HL-60 (cell line): Measurements from ENCODE around the gene ATP11A.

Experiments used
- DNase-seq, 2 experiments: peaks; one replicate each; pipeline ENCODE4 v3.0.0-alpha.2; 2010 to 2020; ENCODE audit warnings: low read depth in 1 of 2, low spot score in 1 of 2
- H3K27ac ChIP-seq: fragments of 250-450 bp; sonication (Bioruptor Pico); replicated peaks from 2 replicates; pipeline ENCODE4 v1.5.1; 2020; ENCODE audit warnings: mild to moderate bottlenecking, moderate library complexity
- H3K27me3 ChIP-seq: fragments of 250-450 bp; sonication (Bioruptor Pico); 2 replicates; pipeline ENCODE4 v1.5.1; 2021; ENCODE audit warnings: mild to moderate bottlenecking, moderate library complexity; ENCODE audit not compliant: insufficient read depth, poor library complexity, severe bottlenecking
- H3K4me3 ChIP-seq: replicated peaks from 2 replicates; pipeline ENCODE4 v1.5.1; 2011; ENCODE audit warnings: mild to moderate bottlenecking, control low read depth, low read length; ENCODE audit not compliant: insufficient read depth
- CTCF ChIP-seq: IDR thresholded peaks from one replicate; pipeline ENCODE4 v1.5.1; 2011; ENCODE audit warnings: low read length, control low read depth, inconsistent platforms; ENCODE audit not compliant: insufficient read depth
- GABPA ChIP-seq: IDR thresholded peaks from 2 replicates; pipeline ENCODE4 v1.6.1; 2012; ENCODE audit warnings: low read depth
- POLR2AphosphoS5 ChIP-seq: IDR thresholded peaks from 2 replicates; pipeline ENCODE4 v1.6.1; 2012; ENCODE audit warnings: low read depth
- REST ChIP-seq: IDR thresholded peaks from 2 replicates; pipeline ENCODE4 v1.6.1; 2012; ENCODE audit warnings: low read depth; ENCODE audit not compliant: insufficient replicate concordance
- SPI1 ChIP-seq: IDR thresholded peaks from 2 replicates; pipeline ENCODE4 v1.6.1; 2012; ENCODE audit warnings: low read depth, mild to moderate bottlenecking, borderline replicate concordance

Gene ATP11A

GRCh38 chr13:112808377-112809140 lies 118.7 kb downstream of the ATP11A start:
- H3K4me3 ChIP-seq, result no peak overlapping the region
- H3K27ac ChIP-seq, result no peak overlapping the region
- TF ChIP-seq SPI1 (no peak), CTCF (no peak), POLR2AphosphoS5 (no peak), REST (no peak), GABPA (no peak)
- H3K27me3 ChIP-seq, result no peaks in the 10 kb centered on the region
- no peak for DNase-seq

GRCh38 chr13:112809332-112810315 lies 119.8 kb downstream of the ATP11A start:
- TF ChIP-seq CTCF (no peak), SPI1 (no peak), GABPA (no peak), POLR2AphosphoS5 (no peak), REST (no peak)
- DNase-seq, result no peak
- H3K27me3 ChIP-seq, result no peaks in the 10 kb centered on the region
- no peak overlapping the region for H3K27ac ChIP-seq
- H3K4me3 ChIP-seq, result no peak overlapping the region

- TF ChIP-seq SPI1, result no peak
- TF ChIP-seq REST, result no peak
- no peak for TF ChIP-seq CTCF
- no peak for TF ChIP-seq POLR2AphosphoS5
- no peak for TF ChIP-seq GABPA
- no peaks in the 10 kb centered on the region for H3K27me3 ChIP-seq
- no peak for DNase-seq
Observed at GRCh38 chr13:112810608-112811007, 120.8 kb downstream of the ATP11A start.

More at GRCh38 chr13:112810608-112811007, 120.8 kb downstream of the ATP11A start:
- Histone ChIP-seq H3K4me3 (no peak overlapping the region), H3K27ac (no peak overlapping the region)
